H9 (cell line): ENCODE results near the gene VTN. TPM values are rescaled to one million over a fixed set of nuclear protein-coding genes. Genes with fewer than 3 reads are reported as not detected.

Experiments
- DNase-seq: peaks from one replicate; pipeline ENCODE4 v3.0.0-alpha.2; 2017
- H2AFZ ChIP-seq: one replicate; pipeline ENCODE4 v1.6.1; 2013; ENCODE audit warnings: mild to moderate bottlenecking, low read length, control low read depth, moderate library complexity
- H2AK5ac ChIP-seq: 2 replicates; pipeline ENCODE4 v1.6.1; 2013; ENCODE audit warnings: low read length, control low read depth, mixed read lengths; ENCODE audit not compliant: insufficient read length
- H2BK120ac ChIP-seq: one replicate; pipeline ENCODE4 v1.6.1; 2013; ENCODE audit warnings: low read depth, mild to moderate bottlenecking, low read length, control low read depth, inconsistent platforms; ENCODE audit not compliant: poor library complexity, severe bottlenecking
- H2BK12ac ChIP-seq: 2 replicates; pipeline ENCODE4 v1.6.1; 2013; ENCODE audit warnings: low read length, control low read depth, mixed read lengths, low read depth; ENCODE audit not compliant: insufficient read length
- H2BK15ac ChIP-seq: 2 replicates; pipeline ENCODE4 v1.6.1; 2013; ENCODE audit warnings: low read depth, low read length, control low read depth
- H2BK20ac ChIP-seq: one replicate; pipeline ENCODE4 v1.6.1; 2013; ENCODE audit warnings: low read depth, mild to moderate bottlenecking, low read length, control low read depth, inconsistent platforms; ENCODE audit not compliant: poor library complexity, severe bottlenecking
- H2BK5ac ChIP-seq: 2 replicates; pipeline ENCODE4 v1.6.1; 2013; ENCODE audit warnings: low read length, control low read depth, mixed read lengths; ENCODE audit not compliant: insufficient read length
- H3K14ac ChIP-seq: 2 replicates; pipeline ENCODE4 v1.6.1; 2013; ENCODE audit warnings: low read length, control low read depth; ENCODE audit not compliant: insufficient read depth
- H3K18ac ChIP-seq: 2 replicates; pipeline ENCODE4 v1.6.1; 2013; ENCODE audit warnings: low read depth, mild to moderate bottlenecking, mixed read lengths, low read length, control low read depth; ENCODE audit not compliant: insufficient read length
- H3K23ac ChIP-seq: 2 replicates; pipeline ENCODE4 v1.6.1; 2013; ENCODE audit warnings: low read length, control low read depth, mixed read lengths, low read depth; ENCODE audit not compliant: insufficient read length
- H3K23me2 ChIP-seq: 2 replicates; pipeline ENCODE4 v1.6.1; 2013; ENCODE audit warnings: low read depth, mild to moderate bottlenecking, mixed read lengths, low read length, control low read depth; ENCODE audit not compliant: insufficient read length, poor library complexity, severe bottlenecking
- H3K27ac ChIP-seq: 2 replicates; pipeline ENCODE4 v1.5.1; 2013; ENCODE audit warnings: low read length, control low read depth, mixed read lengths, low read depth; ENCODE audit not compliant: insufficient read length
- H3K27me3 ChIP-seq: 2 replicates; pipeline ENCODE4 v1.6.1; 2013; ENCODE audit warnings: low read length, control low read depth, inconsistent platforms; ENCODE audit not compliant: insufficient read depth
- H3K4ac ChIP-seq: 2 replicates; pipeline ENCODE4 v1.6.1; 2013; ENCODE audit warnings: low read depth, mild to moderate bottlenecking, control low read depth, inconsistent platforms, low read length, moderate library complexity
- H3K4me1 ChIP-seq: 2 replicates; pipeline ENCODE4 v1.6.1; 2013; ENCODE audit warnings: low read length, control low read depth, inconsistent platforms; ENCODE audit not compliant: insufficient read depth
- H3K4me2 ChIP-seq: 2 replicates; pipeline ENCODE4 v1.6.1; 2013; ENCODE audit warnings: low read length, control low read depth, mixed read lengths; ENCODE audit not compliant: insufficient read length, insufficient read depth
- H3K56ac ChIP-seq: 2 replicates; pipeline ENCODE4 v1.6.1; 2013; ENCODE audit warnings: low read depth, mild to moderate bottlenecking, mixed read lengths, low read length, control low read depth; ENCODE audit not compliant: insufficient read length
- H3K79me1 ChIP-seq: 2 replicates; pipeline ENCODE4 v1.6.1; 2013; ENCODE audit warnings: low read depth, mild to moderate bottlenecking, moderate library complexity, low read length, control low read depth, inconsistent platforms; ENCODE audit not compliant: insufficient read depth, poor library complexity, severe bottlenecking
- H3K79me2 ChIP-seq: 2 replicates; pipeline ENCODE4 v1.6.1; 2013; ENCODE audit warnings: low read length, control low read depth, inconsistent platforms; ENCODE audit not compliant: insufficient read depth
- H3K9ac ChIP-seq: 2 replicates; pipeline ENCODE4 v1.6.1; 2013; ENCODE audit warnings: low read length, control low read depth, mixed read lengths; ENCODE audit not compliant: insufficient read length; ENCODE audit errors: extremely low read depth
- H3K9me3 ChIP-seq: one replicate; pipeline ENCODE4 v1.6.1; 2013; ENCODE audit warnings: low read depth, low read length, inconsistent platforms; ENCODE audit not compliant: control insufficient read depth
- H3T11ph ChIP-seq: one replicate; pipeline ENCODE4 v1.6.1; 2013; ENCODE audit warnings: mild to moderate bottlenecking, low read length, control low read depth, inconsistent platforms
- H4K20me1 ChIP-seq: one replicate; pipeline ENCODE4 v1.6.1; 2013; ENCODE audit not compliant: control insufficient read depth, insufficient read length, insufficient read depth
- H4K5ac ChIP-seq: 2 replicates; pipeline ENCODE4 v1.6.1; 2013; ENCODE audit warnings: low read depth, mild to moderate bottlenecking, mixed read lengths, low read length, control low read depth; ENCODE audit not compliant: insufficient read length
- H4K8ac ChIP-seq: replicated peaks from 2 replicates; pipeline ENCODE4 v1.6.1; 2013; ENCODE audit warnings: low read length, control low read depth, mixed read lengths, low read depth; ENCODE audit not compliant: insufficient read length
- H4K91ac ChIP-seq: 2 replicates; pipeline ENCODE4 v1.6.1; 2013; ENCODE audit warnings: low read depth, mild to moderate bottlenecking, moderate library complexity, mixed read lengths, low read length, control low read depth; ENCODE audit not compliant: insufficient read length
- H3K27ac Mint-ChIP-seq, 3 experiments: 2 replicates in 2 of 3; 3 replicates in 1 of 3; pipeline ENCODE4 v1.8.0; 2020 to 2021; ENCODE audit warnings: mixed read lengths in 3 of 3, mild to moderate bottlenecking in 1 of 3, moderate library complexity in 1 of 3
- H3K27me3 Mint-ChIP-seq: 2 replicates; pipeline ENCODE4 v1.8.0; 2021; ENCODE audit warnings: low read depth, mild to moderate bottlenecking, moderate library complexity, mixed read lengths
- H3K36me3 Mint-ChIP-seq, 3 experiments: 2 replicates in 2 of 3; 3 replicates in 1 of 3; pipeline ENCODE4 v1.8.0; 2020 to 2021; ENCODE audit warnings: low read depth in 3 of 3, mixed read lengths in 3 of 3; ENCODE audit not compliant: insufficient read depth in 1 of 3
- H3K4me1 Mint-ChIP-seq, 2 experiments: 2 replicates each; pipeline ENCODE4 v1.8.0; 2020; ENCODE audit warnings: mixed read lengths in 2 of 2
- H3K4me3 Mint-ChIP-seq, 2 experiments: 2 replicates in 1 of 2; 3 replicates in 1 of 2; pipeline ENCODE4 v1.8.0; 2020 to 2021; ENCODE audit warnings: mild to moderate bottlenecking in 2 of 2, mixed read lengths in 2 of 2, moderate library complexity in 1 of 2
- H3K9me3 Mint-ChIP-seq, 2 experiments: 2 replicates in 1 of 2; 3 replicates in 1 of 2; pipeline ENCODE4 v1.8.0; 2020; ENCODE audit warnings: mild to moderate bottlenecking in 2 of 2, mixed read lengths in 2 of 2, moderate library complexity in 1 of 2
- whole genome bisulfite sequencing: extraction: QIAGEN DNeasy Blood & Tissue Kit; methylation state at CpG from one replicate; pipeline ENCODE4 v1.1.7; 2013; ENCODE audit warnings: missing lambda C conversion rate, low lambda C conversion rate, mixed read lengths; ENCODE audit not compliant: insufficient read length; ENCODE audit errors: extremely low coverage; 5-methylcytosine and 5-hydroxymethylcytosine counted together
- total RNA-seq: library from RNA; stranded (reverse); gene quantifications from 2 replicates; pipeline ENCODE4 v1.2.1, GENCODE V29; 2021
- TF ChIP-seq, protein P1 (sequence below): fragments of 200-600 bp; sonication (generic); conservative IDR thresholded peaks from 3 replicates; pipeline ENCODE4 v1.8.0; 2021; ENCODE audit warnings: antibody characterized with exemption, mild to moderate bottlenecking

VTN gene
- total RNA-seq, 1 experiment from 2014 or later = not detected

DNA sequence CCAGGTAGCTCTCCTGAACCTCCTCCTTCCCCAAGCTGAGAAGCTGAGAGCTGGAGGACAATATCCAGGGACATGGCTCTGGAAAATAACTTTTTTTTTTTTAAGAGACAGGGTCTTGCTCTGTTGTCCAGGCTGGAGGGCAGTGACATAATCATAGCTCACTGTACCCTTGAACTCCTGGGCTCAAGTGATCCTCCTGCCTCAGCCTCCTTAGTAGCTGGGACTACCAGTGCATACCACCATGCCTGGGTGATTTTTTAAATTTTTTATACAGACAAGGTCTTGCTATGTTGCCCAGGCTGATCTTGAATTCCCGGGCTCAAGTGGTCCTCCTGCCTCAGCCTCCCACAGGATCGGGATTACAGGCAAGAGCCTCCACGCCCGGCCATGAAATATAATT lies 29.7 kb upstream of the VTN start:
- H3K27me3 Mint-ChIP-seq = peaks cover 73% of the 10 kb centered on the region
- no peaks in the 10 kb centered on the region for H3K23me2 ChIP-seq
- no peak overlapping the region for H3K27ac Mint-ChIP-seq

More for the DNA sequence above, 29.7 kb upstream of the VTN start:
- Histone ChIP-seq H4K8ac (no peak overlapping the region), H3K4ac (no peak overlapping the region), H2AK5ac (no peak overlapping the region), H2BK20ac (no peak overlapping the region), H3T11ph (no peak overlapping the region), H3K27me3 (no peaks in the 10 kb centered on the region; the same call in 1 of the 2 replicates), H3K4me1 (peaks cover 6% of the 10 kb centered on the region; the same call in 1 of the 2 replicates), H3K4me2 (no peak overlapping the region), H2BK12ac (no peak overlapping the region), H3K18ac (no peak overlapping the region), H3K79me1 (no peaks in the 10 kb centered on the region), H3K9ac (no peak overlapping the region), H2BK15ac (no peak overlapping the region), H3K14ac (no peak overlapping the region), H3K79me2 (no peaks in the 10 kb centered on the region), H3K56ac (no peak overlapping the region), H3K27ac (no peak overlapping the region), H2BK5ac (no peak overlapping the region), H4K20me1 (no peaks in the 10 kb centered on the region), H2BK120ac (no peak overlapping the region), H4K91ac (no peak overlapping the region), H3K23ac (no peak overlapping the region), H2AFZ (no peak overlapping the region), H3K9me3 (no peaks in the 10 kb centered on the region), H4K5ac (no peak overlapping the region)
- Mint-ChIP-seq H3K36me3 (peaks cover 0 to 13% (median 5%) of the 10 kb centered on the region in 3 experiments; a peak in 3 of 7 replicates), H3K4me1 (peaks cover 33 to 43% of the 10 kb centered on the region in 2 experiments), H3K4me3 (no peak overlapping the region), H3K9me3 (no peaks in the 10 kb centered on the region)
- DNase-seq = no peak
- WGBS = no CpG with 5 or more reads among the region's 4 CpGs
- TF ChIP-seq, protein P1, sequence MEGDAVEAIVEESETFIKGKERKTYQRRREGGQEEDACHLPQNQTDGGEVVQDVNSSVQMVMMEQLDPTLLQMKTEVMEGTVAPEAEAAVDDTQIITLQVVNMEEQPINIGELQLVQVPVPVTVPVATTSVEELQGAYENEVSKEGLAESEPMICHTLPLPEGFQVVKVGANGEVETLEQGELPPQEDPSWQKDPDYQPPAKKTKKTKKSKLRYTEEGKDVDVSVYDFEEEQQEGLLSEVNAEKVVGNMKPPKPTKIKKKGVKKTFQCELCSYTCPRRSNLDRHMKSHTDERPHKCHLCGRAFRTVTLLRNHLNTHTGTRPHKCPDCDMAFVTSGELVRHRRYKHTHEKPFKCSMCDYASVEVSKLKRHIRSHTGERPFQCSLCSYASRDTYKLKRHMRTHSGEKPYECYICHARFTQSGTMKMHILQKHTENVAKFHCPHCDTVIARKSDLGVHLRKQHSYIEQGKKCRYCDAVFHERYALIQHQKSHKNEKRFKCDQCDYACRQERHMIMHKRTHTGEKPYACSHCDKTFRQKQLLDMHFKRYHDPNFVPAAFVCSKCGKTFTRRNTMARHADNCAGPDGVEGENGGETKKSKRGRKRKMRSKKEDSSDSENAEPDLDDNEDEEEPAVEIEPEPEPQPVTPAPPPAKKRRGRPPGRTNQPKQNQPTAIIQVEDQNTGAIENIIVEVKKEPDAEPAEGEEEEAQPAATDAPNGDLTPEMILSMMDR = no peak
